Brain microvascular endothelial cell (primary cell): ENCODE results near the gene CDC42SE2.
"Not testable (repeated sequence)": the region's sequence is repeated elsewhere in the genome, so short reads cannot be mapped to it uniquely, and the experiment has no call there.

ENCODE experiments used
- DNase-seq: peaks from one replicate; pipeline ENCODE4 v3.0.0-alpha.2; 2020
- H3K27ac ChIP-seq: fragments of 250-450 bp; sonication (Bioruptor Pico); 2 replicates; pipeline ENCODE4 v1.5.1; 2020; ENCODE audit warnings: mild to moderate bottlenecking, moderate library complexity
- H3K27me3 ChIP-seq: fragments of 250-450 bp; sonication (Bioruptor Pico); replicated peaks from 2 replicates; pipeline ENCODE4 v1.5.1; 2020; ENCODE audit warnings: mild to moderate bottlenecking
- H3K36me3 ChIP-seq: fragments of 250-450 bp; sonication (Bioruptor Pico); replicated peaks from 2 replicates; pipeline ENCODE4 v1.5.1; 2020; ENCODE audit warnings: mild to moderate bottlenecking
- H3K4me3 ChIP-seq: 2 replicates; pipeline ENCODE4 v1.5.1; 2011; ENCODE audit warnings: low read depth, mild to moderate bottlenecking, control low read depth, low read length, moderate library complexity
- CTCF ChIP-seq: IDR thresholded peaks from 2 replicates; pipeline ENCODE4 v1.5.1; 2011; ENCODE audit warnings: low read depth, mild to moderate bottlenecking, moderate library complexity, low read length, control low read depth, inconsistent platforms; ENCODE audit errors: missing control alignments
- in situ Hi-C: cut with HindIII; loops from 2 replicates; pipeline ENCODE4 v1.10.0; 2017; ENCODE audit warnings: low sequenced_read_pairs, low pct_ligation_motif_present

The CDC42SE2 gene

GRCh38 chr5:131274326-131275063, 10.6 kb downstream of the CDC42SE2 start:
- Histone ChIP-seq H3K27ac (no peak overlapping the region), H3K27me3 (no peaks in the 10 kb centered on the region), H3K36me3 (no peaks in the 10 kb centered on the region), H3K4me3 (no peak overlapping the region)
- in situ Hi-C loops = no loop called here
- no peak for TF ChIP-seq CTCF
- no peak for DNase-seq

GRCh38 chr5:131276072-131276471, 12.2 kb downstream of the CDC42SE2 start:
- TF ChIP-seq CTCF = no peak
- in situ Hi-C loops = no loop called here
- H3K27me3 ChIP-seq = no peaks in the 10 kb centered on the region
- H3K4me3 ChIP-seq = no peak overlapping the region
- H3K27ac ChIP-seq = no peak overlapping the region
- no peak for DNase-seq
- no peaks in the 10 kb centered on the region for H3K36me3 ChIP-seq

DNA sequence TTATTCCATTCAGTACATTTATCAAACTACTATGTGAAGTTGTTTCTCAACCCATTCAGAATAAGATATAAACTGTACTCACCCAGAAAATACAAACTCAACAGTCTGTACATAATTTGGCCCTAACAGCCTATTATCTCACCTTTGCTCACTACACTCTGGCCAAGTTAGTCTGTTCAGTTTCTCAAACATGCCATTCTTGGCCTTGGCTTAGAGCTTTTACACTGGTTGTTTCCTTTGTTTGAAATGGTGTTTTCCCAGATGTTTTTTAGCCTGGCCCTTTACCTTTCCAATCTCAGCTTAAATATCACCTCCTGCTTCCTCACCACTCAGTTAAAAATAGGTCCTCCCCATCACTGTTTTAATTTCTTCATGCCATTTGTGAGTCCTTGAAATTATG, 13.6 kb downstream of the CDC42SE2 start:
- in situ Hi-C loops = no loop called here
- Histone ChIP-seq H3K4me3 (no peak overlapping the region), H3K27me3 (no peaks in the 10 kb centered on the region), H3K36me3 (no peaks in the 10 kb centered on the region), H3K27ac (no peak overlapping the region)
- TF ChIP-seq CTCF = no peak
- DNase-seq = no peak

DNA sequence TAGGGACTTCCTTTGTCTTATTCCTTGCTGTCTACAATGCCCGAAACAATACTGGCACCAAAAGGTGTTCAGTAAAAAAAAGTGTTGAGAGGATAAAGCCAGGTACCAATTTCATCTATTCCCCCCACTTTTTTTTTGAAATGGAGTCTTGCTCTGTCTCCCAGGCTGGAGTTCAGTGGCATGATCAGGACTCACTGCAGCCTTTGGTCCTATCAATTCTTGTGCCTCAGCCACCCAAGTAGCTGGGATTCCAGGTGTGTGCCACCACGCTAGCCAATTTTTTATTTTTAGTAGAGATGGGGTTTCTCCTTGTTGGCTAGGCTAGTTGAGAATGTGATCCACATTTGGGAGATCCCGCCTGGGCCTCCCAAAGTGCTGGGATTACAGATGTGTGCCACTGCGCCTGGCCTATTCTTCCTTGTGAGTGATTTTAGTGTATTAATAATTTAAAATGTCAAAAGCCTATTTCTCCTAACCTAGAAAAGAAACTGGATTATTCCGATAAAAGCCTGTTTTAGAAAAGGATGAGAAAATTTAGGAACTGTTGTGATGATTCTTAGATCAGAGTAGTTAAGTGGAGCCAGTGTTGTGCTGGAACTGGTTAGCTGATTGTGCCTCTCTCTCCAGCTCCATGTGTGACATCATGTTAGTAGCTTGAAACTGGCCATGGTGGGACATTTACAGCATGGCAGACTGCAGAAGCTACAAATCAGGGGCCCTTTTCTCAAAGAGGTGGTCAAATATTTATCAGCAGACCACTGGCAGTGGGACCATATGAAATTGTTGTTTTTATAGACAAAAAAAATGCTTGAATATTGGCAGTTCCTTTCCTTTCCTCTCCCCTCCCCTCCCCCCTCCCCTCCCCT, 14.3 kb downstream of the CDC42SE2 start:
- no peak for TF ChIP-seq CTCF
- H3K27ac ChIP-seq = no peak overlapping the region
- no peak for DNase-seq
- in situ Hi-C loops = no loop called here
- no peaks in the 10 kb centered on the region for H3K27me3 ChIP-seq
- no peaks in the 10 kb centered on the region for H3K36me3 ChIP-seq
- no peak overlapping the region for H3K4me3 ChIP-seq

- DNase-seq, H3K4me3 ChIP-seq, in situ Hi-C loops, H3K36me3 ChIP-seq, H3K27ac ChIP-seq, H3K27me3 ChIP-seq: not testable (repeated sequence)
Observed at GRCh38 chr5:131278741-131279124, 14.9 kb downstream of the CDC42SE2 start.

DNA sequence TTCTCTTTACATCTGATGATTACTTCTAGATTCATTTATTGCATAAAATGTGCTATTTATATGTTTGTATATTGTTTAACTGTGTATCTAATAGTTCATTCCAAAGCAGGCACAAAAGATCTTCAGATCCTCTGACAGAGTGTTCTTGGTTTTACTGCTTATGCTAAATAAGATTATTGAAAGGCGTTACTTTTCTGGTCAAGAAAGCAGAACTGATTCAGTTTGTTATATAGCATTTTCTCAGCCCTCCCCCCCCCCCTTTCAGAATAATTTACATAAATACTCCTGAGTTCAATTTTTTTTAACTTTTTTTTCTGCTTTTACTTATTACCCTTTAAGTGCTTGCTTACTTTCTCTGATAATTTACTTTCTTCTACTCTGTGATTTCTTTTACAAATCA, 15.4 kb downstream of the CDC42SE2 start:
- DNase-seq = no peak
- H3K4me3 ChIP-seq = no peak overlapping the region
- no peaks in the 10 kb centered on the region for H3K27me3 ChIP-seq
- no peaks in the 10 kb centered on the region for H3K36me3 ChIP-seq
- in situ Hi-C loops = no loop called here
- H3K27ac ChIP-seq = no peak overlapping the region
- TF ChIP-seq CTCF = no peak
